HepG2 (cell line): ENCODE data around the gene ELP2. TPM values are rescaled to one million over a fixed set of nuclear protein-coding genes. Genes with fewer than 3 reads are reported as not detected.
A peak's percentile ranks its signal among the peaks of the same experiment; 100 is the strongest.

ENCODE experiments used
- EHMT2 ChIP-seq: fragments of 200-600 bp; sonication (generic); IDR thresholded peaks from 2 replicates; pipeline ENCODE4 v1.7.0; 2017; ENCODE audit warnings: antibody characterized with exemption, low read depth, low read length, borderline replicate concordance
- FOXK2 ChIP-seq: fragments of 450-650 bp; IDR thresholded peaks from 2 replicates; pipeline ENCODE4 v1.6.1; 2016
- MAFK ChIP-seq, 2 experiments: IDR thresholded peaks in 1 of 2; conservative IDR thresholded peaks in 1 of 2; 2 replicates each; pipeline ENCODE4 v1.6.1; 2011; ENCODE audit warnings: improper control_type of control experiment in 2 of 2, low read length in 2 of 2
- MEF2D ChIP-seq: sonication (generic); formaldehyde crosslinking; IDR thresholded peaks from 2 replicates; pipeline ENCODE4 v1.5.1; 2020; ENCODE audit warnings: mild to moderate bottlenecking, missing genetic modification reagents
- NONO ChIP-seq, 2 experiments: fragments of 450-650 bp in 1 of 2; sonication (generic) in 1 of 2; formaldehyde crosslinking in 1 of 2; IDR thresholded peaks in 1 of 2; conservative IDR thresholded peaks in 1 of 2; 2 replicates each; pipeline versions ENCODE4 v1.6.1 to v1.8.0; 2017 to 2022; ENCODE audit warnings: mild to moderate bottlenecking in 1 of 2, missing genetic modification reagents in 1 of 2, moderate library complexity in 1 of 2
- NR1H2 ChIP-seq: sonication (generic); formaldehyde crosslinking; IDR thresholded peaks from 2 replicates; pipeline ENCODE4 v1.8.1; 2022; ENCODE audit warnings: low read depth, missing genetic modification reagents, borderline replicate concordance
- NR3C1 ChIP-seq: sonication (generic); formaldehyde crosslinking; IDR thresholded peaks from 2 replicates; pipeline ENCODE4 v1.4.0; 2020; ENCODE audit warnings: missing genetic modification reagents
- ZNF12 ChIP-seq: sonication (generic); formaldehyde crosslinking; IDR thresholded peaks from 2 replicates; pipeline ENCODE4 v1.5.0; 2020; ENCODE audit warnings: missing genetic modification reagents
- ZNF34 ChIP-seq: sonication (generic); formaldehyde crosslinking; IDR thresholded peaks from 2 replicates; pipeline ENCODE4 v1.4.0; 2020; ENCODE audit warnings: mild to moderate bottlenecking, missing genetic modification reagents, borderline replicate concordance
- ZNF441 ChIP-seq: sonication (generic); formaldehyde crosslinking; IDR thresholded peaks from 2 replicates; pipeline ENCODE4 v1.7.0; 2021; ENCODE audit warnings: missing genetic modification reagents, borderline replicate concordance
- ZNF7 ChIP-seq: IDR thresholded peaks from 2 replicates; pipeline ENCODE4 v1.6.1; 2016; ENCODE audit warnings: missing biosample characterization, missing genetic modification reagents
- ZSCAN9 ChIP-seq: IDR thresholded peaks from 2 replicates; pipeline ENCODE4 v1.6.1; 2016; ENCODE audit warnings: borderline replicate concordance
- polyA plus RNA-seq, 8 experiments: library from polyadenylated mRNA; depleted of rRNA in 3 of 8; stranded (reverse) in 7 of 8; unstranded in 1 of 8; fragments of >200 nt; fragmentation: Illumina TruSeq in 4 of 8; extraction: Trizol in 4 of 8; gene quantifications; 2 replicates each; pipeline versions ENCODE4 v1.2.1 to v1.2.3, GENCODE V29; 2011 to 2016; ENCODE audit warnings: low read depth in 4 of 8, missing spikeins in 1 of 8, mixed read lengths in 1 of 8; ENCODE audit not compliant: insufficient read depth in 1 of 8
- total RNA-seq, 5 experiments: library from RNA; depleted of rRNA; stranded (reverse); fragments of >200 nt; fragmentation: Illumina TruSeq; extraction: Trizol; gene quantifications; 2 replicates each; pipeline ENCODE4 v1.2.3, GENCODE V29; 2016; ENCODE audit warnings: low read depth in 1 of 5
- TF ChIP-seq, protein P1 (sequence below): sonication (generic); formaldehyde crosslinking; IDR thresholded peaks from 2 replicates; pipeline ENCODE4 v1.8.0; 2022; ENCODE audit warnings: mild to moderate bottlenecking, missing genetic modification reagents; ENCODE audit not compliant: insufficient replicate concordance
- TF ChIP-seq, protein P2 (sequence below): sonication (generic); formaldehyde crosslinking; IDR thresholded peaks from 2 replicates; pipeline ENCODE4 v1.4.0; 2020; ENCODE audit warnings: missing genetic modification reagents, borderline replicate concordance
- TF ChIP-seq, protein P3 (sequence below): sonication (generic); formaldehyde crosslinking; IDR thresholded peaks from 2 replicates; pipeline ENCODE4 v1.5.0; 2020; ENCODE audit warnings: missing genetic modification reagents
- TF ChIP-seq, protein P4 (sequence below): sonication (generic); formaldehyde crosslinking; IDR thresholded peaks from 2 replicates; pipeline ENCODE4 v1.8.1; 2023; ENCODE audit warnings: missing genetic modification reagents, inconsistent platforms, borderline replicate concordance
- TF ChIP-seq, protein P5 (sequence below): sonication (generic); formaldehyde crosslinking; IDR thresholded peaks from 2 replicates; pipeline ENCODE4 v1.4.0; 2020; ENCODE audit warnings: missing genetic modification reagents, mild to moderate bottlenecking, borderline replicate concordance
- TF ChIP-seq, protein P6 (sequence below): sonication (generic); formaldehyde crosslinking; IDR thresholded peaks from 2 replicates; pipeline ENCODE4 v1.5.0; 2020; ENCODE audit warnings: mild to moderate bottlenecking, missing genetic modification reagents, moderate library complexity
- TF ChIP-seq, protein P7 (sequence below): sonication (generic); formaldehyde crosslinking; IDR thresholded peaks from 2 replicates; pipeline ENCODE4 v1.5.1; 2020; ENCODE audit warnings: missing genetic modification reagents, mild to moderate bottlenecking, borderline replicate concordance

ELP2 gene
- total and polyA plus RNA-seq, 2 of the 13 experiments (the other 11 are each of a cell fraction or from before 2014, with no cell fraction given): 98.7 to 100 TPM

DNA sequence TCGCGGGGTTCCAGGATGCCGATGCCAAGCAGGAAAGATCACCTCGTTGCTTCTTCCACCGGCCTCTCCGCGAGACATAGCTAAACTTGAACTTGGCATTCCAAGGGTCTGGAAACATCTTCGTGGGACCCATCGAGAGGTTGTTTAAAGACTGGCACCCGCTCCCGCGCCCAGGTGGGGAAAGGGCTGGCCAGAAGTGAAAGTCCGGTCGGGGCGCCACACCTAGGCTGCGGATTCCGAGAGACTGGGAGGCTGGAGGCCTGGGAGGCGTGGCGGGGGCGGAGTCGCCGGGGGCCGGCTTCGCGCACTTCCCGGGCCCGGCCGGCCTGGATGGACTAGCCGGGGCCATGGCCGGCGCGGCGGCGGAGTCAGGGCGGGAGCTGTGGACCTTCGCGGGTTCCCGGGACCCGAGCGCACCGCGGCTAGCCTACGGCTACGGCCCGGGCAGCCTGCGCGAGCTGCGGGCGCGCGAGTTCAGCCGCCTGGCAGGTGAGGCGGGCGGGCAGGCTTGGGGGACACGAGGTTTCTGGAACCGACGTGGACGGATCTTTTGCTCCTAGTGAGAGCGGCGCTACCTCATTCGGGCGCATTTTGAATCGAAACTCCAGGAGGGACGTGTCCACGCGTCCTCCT is 57.6 kb downstream of the ELP2 start, which contains the start of gene MOCOS (continued):
- TF ChIP-seq, protein P1, sequence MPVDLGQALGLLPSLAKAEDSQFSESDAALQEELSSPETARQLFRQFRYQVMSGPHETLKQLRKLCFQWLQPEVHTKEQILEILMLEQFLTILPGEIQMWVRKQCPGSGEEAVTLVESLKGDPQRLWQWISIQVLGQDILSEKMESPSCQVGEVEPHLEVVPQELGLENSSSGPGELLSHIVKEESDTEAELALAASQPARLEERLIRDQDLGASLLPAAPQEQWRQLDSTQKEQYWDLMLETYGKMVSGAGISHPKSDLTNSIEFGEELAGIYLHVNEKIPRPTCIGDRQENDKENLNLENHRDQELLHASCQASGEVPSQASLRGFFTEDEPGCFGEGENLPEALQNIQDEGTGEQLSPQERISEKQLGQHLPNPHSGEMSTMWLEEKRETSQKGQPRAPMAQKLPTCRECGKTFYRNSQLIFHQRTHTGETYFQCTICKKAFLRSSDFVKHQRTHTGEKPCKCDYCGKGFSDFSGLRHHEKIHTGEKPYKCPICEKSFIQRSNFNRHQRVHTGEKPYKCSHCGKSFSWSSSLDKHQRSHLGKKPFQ (CRISPR knock-in tag): no peak
- TF ChIP-seq EHMT2 (no peak), FOXK2 (no peak), ZNF12 (CRISPR knock-in tag) (no peak), NR1H2 (no peak), NONO (IDR thresholded peaks at IDR 0.05) (no peak), NONO (CRISPR knock-in tag; conservative IDR thresholded peaks at IDR 0.05) (peak; percentile 59), ZNF441 (CRISPR knock-in tag) (peak; percentile 79; the same call in 1 of the 2 replicates), MEF2D (CRISPR knock-in tag) (no peak), MAFK (conservative IDR thresholded peaks at IDR 0.05 in 1 of 2, IDR thresholded peaks at IDR 0.05 in 1 of 2; ENCODE audit: low read length in 2 of 2) (no peak), NR3C1 (CRISPR knock-in tag) (no peak), ZNF7 (CRISPR knock-in tag) (no peak), ZSCAN9 (CRISPR knock-in tag) (no peak), ZNF34 (peak; percentile 82; the same call in 1 of the 2 replicates)
- TF ChIP-seq, protein P2, sequence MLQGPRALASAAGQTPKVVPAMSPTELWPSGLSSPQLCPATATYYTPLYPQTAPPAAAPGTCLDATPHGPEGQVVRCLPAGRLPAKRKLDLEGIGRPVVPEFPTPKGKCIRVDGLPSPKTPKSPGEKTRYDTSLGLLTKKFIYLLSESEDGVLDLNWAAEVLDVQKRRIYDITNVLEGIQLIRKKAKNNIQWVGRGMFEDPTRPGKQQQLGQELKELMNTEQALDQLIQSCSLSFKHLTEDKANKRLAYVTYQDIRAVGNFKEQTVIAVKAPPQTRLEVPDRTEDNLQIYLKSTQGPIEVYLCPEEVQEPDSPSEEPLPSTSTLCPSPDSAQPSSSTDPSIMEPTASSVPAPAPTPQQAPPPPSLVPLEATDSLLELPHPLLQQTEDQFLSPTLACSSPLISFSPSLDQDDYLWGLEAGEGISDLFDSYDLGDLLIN (CRISPR knock-in tag): no peak
- TF ChIP-seq, protein P3, sequence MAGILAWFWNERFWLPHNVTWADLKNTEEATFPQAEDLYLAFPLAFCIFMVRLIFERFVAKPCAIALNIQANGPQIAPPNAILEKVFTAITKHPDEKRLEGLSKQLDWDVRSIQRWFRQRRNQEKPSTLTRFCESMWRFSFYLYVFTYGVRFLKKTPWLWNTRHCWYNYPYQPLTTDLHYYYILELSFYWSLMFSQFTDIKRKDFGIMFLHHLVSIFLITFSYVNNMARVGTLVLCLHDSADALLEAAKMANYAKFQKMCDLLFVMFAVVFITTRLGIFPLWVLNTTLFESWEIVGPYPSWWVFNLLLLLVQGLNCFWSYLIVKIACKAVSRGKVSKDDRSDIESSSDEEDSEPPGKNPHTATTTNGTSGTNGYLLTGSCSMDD (CRISPR knock-in tag): no peak
- TF ChIP-seq, protein P4, sequence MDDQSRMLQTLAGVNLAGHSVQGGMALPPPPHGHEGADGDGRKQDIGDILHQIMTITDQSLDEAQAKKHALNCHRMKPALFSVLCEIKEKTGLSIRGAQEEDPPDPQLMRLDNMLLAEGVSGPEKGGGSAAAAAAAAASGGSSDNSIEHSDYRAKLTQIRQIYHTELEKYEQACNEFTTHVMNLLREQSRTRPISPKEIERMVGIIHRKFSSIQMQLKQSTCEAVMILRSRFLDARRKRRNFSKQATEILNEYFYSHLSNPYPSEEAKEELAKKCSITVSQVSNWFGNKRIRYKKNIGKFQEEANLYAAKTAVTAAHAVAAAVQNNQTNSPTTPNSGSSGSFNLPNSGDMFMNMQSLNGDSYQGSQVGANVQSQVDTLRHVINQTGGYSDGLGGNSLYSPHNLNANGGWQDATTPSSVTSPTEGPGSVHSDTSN (CRISPR knock-in tag): no peak
- TF ChIP-seq, protein P5, sequence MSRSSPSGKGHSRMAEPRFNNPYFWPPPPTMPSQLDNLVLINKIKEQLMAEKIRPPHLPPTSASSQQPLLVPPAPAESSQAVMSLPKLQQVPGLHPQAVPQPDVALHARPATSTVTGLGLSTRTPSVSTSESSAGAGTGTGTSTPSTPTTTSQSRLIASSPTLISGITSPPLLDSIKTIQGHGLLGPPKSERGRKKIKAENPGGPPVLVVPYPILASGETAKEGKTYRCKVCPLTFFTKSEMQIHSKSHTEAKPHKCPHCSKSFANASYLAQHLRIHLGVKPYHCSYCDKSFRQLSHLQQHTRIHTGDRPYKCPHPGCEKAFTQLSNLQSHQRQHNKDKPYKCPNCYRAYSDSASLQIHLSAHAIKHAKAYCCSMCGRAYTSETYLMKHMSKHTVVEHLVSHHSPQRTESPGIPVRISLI (CRISPR knock-in tag): no peak
- TF ChIP-seq, protein P6, sequence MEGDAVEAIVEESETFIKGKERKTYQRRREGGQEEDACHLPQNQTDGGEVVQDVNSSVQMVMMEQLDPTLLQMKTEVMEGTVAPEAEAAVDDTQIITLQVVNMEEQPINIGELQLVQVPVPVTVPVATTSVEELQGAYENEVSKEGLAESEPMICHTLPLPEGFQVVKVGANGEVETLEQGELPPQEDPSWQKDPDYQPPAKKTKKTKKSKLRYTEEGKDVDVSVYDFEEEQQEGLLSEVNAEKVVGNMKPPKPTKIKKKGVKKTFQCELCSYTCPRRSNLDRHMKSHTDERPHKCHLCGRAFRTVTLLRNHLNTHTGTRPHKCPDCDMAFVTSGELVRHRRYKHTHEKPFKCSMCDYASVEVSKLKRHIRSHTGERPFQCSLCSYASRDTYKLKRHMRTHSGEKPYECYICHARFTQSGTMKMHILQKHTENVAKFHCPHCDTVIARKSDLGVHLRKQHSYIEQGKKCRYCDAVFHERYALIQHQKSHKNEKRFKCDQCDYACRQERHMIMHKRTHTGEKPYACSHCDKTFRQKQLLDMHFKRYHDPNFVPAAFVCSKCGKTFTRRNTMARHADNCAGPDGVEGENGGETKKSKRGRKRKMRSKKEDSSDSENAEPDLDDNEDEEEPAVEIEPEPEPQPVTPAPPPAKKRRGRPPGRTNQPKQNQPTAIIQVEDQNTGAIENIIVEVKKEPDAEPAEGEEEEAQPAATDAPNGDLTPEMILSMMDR (CRISPR knock-in tag): peak; percentile 39
- TF ChIP-seq, protein P7, sequence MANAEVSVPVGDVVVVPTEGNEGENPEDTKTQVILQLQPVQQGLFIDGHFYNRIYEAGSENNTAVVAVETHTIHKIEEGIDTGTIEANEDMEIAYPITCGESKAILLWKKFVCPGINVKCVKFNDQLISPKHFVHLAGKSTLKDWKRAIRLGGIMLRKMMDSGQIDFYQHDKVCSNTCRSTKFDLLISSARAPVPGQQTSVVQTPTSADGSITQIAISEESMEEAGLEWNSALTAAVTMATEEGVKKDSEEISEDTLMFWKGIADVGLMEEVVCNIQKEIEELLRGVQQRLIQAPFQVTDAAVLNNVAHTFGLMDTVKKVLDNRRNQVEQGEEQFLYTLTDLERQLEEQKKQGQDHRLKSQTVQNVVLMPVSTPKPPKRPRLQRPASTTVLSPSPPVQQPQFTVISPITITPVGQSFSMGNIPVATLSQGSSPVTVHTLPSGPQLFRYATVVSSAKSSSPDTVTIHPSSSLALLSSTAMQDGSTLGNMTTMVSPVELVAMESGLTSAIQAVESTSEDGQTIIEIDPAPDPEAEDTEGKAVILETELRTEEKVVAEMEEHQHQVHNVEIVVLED (CRISPR knock-in tag): no peak; the same call in 1 of the 2 replicates
